Gastrocnemius medialis (tissue), 4 donors: ENCODE measurements around the gene ZFYVE21. TPM values are rescaled to one million over a fixed set of nuclear protein-coding genes. Genes with fewer than 3 reads are reported as not detected.

ENCODE experiments used
- ATAC-seq, 2 donors: fragments of 150-250 bp; one replicate each; pipeline ENCODE4 v1.9.1; 2016
- DNase-seq, 2 donors: peaks; one replicate each; pipeline ENCODE4 v3.0.0-alpha.2; 2019
- H3K27ac ChIP-seq, 4 donors: fragments of 200-600 bp; sonication (generic); 1 replicate in 1 of 4; 2 replicates in 3 of 4; pipeline ENCODE4 v1.5.1; 2016 to 2018; ENCODE audit warnings: mild to moderate bottlenecking in 2 of 4, moderate library complexity in 1 of 4
- H3K27me3 ChIP-seq, 3 donors: fragments of 200-600 bp; sonication (generic) in 2 of 3; 1 replicate in 1 of 3; 2 replicates in 2 of 3; pipeline versions ENCODE4 v1.5.1 to v1.6.0; 2016 to 2019; ENCODE audit warnings: mild to moderate bottlenecking in 1 of 3, moderate library complexity in 1 of 3
- H3K36me3 ChIP-seq, 2 donors: fragments of 200-600 bp; sonication (generic) in 1 of 2; one replicate each; pipeline ENCODE4 v1.5.1; 2017 to 2018
- H3K4me1 ChIP-seq, 2 donors: fragments of 200-600 bp; sonication (generic) in 1 of 2; one replicate each; pipeline ENCODE4 v1.5.1; 2016 to 2017; ENCODE audit warnings: mild to moderate bottlenecking in 2 of 2
- H3K4me3 ChIP-seq, 4 donors: fragments of 200-600 bp; sonication (generic) in 3 of 4; 1 replicate in 1 of 4; 2 replicates in 3 of 4; pipeline ENCODE4 v1.5.1; 2016 to 2019; ENCODE audit warnings: mild to moderate bottlenecking in 2 of 4
- H3K9me3 ChIP-seq, 3 donors: fragments of 200-600 bp; sonication (generic) in 2 of 3; 1 replicate in 1 of 3; 2 replicates in 2 of 3; pipeline ENCODE4 v1.5.1; 2016 to 2019
- POLR2A ChIP-seq, 2 donors: fragments of 450-650 bp; IDR thresholded peaks; one replicate each; pipeline ENCODE4 v1.6.1; 2017; ENCODE audit warnings: antibody characterized with exemption in 2 of 2, mild to moderate bottlenecking in 2 of 2, moderate library complexity in 2 of 2
- in situ Hi-C, 4 donors: fragments of 200-750 bp; cut with MboI; loops; one replicate each; pipeline versions ENCODE4 v1.15.0 to v1.8.0; 2017; ENCODE audit warnings: low sequenced_read_pairs in 4 of 4
- intact Hi-C: fragments of 100-400 bp; cut with DNase I; formaldehyde crosslinking; loops from one replicate; pipeline ENCODE4 v1.15.1; 2023; ENCODE audit warnings: low total_unique reads
- total RNA-seq, 4 donors: library from RNA; depleted of rRNA; stranded (reverse); fragments of >200 nt; gene quantifications; one replicate each; pipeline versions ENCODE4 v1.1.0 to v1.2.3, GENCODE V29; 2016
- TF ChIP-seq, protein P1 (sequence below), 5 experiments: fragments of 450-650 bp in 3 of 5; fragments of 200-600 bp in 2 of 5; sonication (generic) in 2 of 5; IDR thresholded peaks in 4 of 5; conservative IDR thresholded peaks in 1 of 5; 1 replicate in 4 of 5; 2 replicates in 1 of 5; pipeline ENCODE4 v1.5.1; 2016 to 2019; ENCODE audit warnings: antibody characterized with exemption in 5 of 5, mild to moderate bottlenecking in 3 of 5, moderate library complexity in 3 of 5

ZFYVE21 gene
- total RNA-seq, 4 donors from 2014 or later = 16.2 to 25.8 (median 20.2) TPM

DNA sequence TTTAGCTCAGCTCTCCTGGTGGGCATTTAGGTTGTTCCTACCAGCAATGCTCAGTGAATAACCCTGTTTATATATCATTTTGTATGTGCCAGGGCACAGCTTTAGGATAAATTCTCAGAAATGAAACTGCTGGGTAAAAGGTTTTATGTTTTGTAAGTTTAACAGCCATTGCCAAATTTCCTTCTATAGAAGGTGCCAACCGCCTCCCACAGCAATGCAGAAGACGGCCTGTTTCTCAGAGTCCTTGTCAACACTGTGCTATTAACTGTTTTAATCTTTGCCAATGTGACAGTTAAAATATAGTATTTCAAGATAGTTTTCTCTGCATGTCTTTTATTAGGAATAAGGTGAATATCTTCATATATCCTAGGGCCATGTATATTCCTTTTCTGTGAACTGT, 66.8 kb downstream of the ZFYVE21 start:
- TF ChIP-seq, protein P1, sequence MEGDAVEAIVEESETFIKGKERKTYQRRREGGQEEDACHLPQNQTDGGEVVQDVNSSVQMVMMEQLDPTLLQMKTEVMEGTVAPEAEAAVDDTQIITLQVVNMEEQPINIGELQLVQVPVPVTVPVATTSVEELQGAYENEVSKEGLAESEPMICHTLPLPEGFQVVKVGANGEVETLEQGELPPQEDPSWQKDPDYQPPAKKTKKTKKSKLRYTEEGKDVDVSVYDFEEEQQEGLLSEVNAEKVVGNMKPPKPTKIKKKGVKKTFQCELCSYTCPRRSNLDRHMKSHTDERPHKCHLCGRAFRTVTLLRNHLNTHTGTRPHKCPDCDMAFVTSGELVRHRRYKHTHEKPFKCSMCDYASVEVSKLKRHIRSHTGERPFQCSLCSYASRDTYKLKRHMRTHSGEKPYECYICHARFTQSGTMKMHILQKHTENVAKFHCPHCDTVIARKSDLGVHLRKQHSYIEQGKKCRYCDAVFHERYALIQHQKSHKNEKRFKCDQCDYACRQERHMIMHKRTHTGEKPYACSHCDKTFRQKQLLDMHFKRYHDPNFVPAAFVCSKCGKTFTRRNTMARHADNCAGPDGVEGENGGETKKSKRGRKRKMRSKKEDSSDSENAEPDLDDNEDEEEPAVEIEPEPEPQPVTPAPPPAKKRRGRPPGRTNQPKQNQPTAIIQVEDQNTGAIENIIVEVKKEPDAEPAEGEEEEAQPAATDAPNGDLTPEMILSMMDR (IDR thresholded peaks at IDR 0.05 in 4 of 5, conservative IDR thresholded peaks at IDR 0.05 in 1 of 5) = no peak
- no peak for TF ChIP-seq POLR2A (IDR thresholded peaks at IDR 0.05)
- H3K36me3 ChIP-seq = peaks cover 0 to 8% of the 10 kb centered on the region in 2 donors
- no peak overlapping the region for H3K4me3 ChIP-seq
- intact Hi-C loops (no loop called here), in situ Hi-C loops (no loop called here)
- H3K4me1 ChIP-seq = no peaks in the 10 kb centered on the region
- H3K9me3 ChIP-seq = no peaks in the 10 kb centered on the region
- no peak for DNase-seq
- H3K27ac ChIP-seq = no peak overlapping the region
- no peak for ATAC-seq
- no peaks in the 10 kb centered on the region for H3K27me3 ChIP-seq

Other genes starting within 250 kb of the ZFYVE21 start
- 100 to 1,000 TPM in 1 of 4 donors, 10 to 100 TPM in 3; 20.7 to 110 (median 43.4) TPM for gene CKB, start 193.0 kb upstream of the ZFYVE21 start, total RNA-seq
- gene TRMT61A, start 186.6 kb upstream of the ZFYVE21 start, total RNA-seq = 10 to 100 TPM in 1 of 4 donors, 1 to 10 TPM in 3; 8.3 to 11.0 (median 9.6) TPM
- gene BAG5, start 153.2 kb upstream of the ZFYVE21 start, total RNA-seq = 10 to 100 TPM; 16.9 to 22.6 (median 21.0) TPM
- gene COA8, start 152.8 kb upstream of the ZFYVE21 start, total RNA-seq = 100 to 1,000 TPM in 1 of 4 donors, 10 to 100 TPM in 3; 56.7 to 111 (median 71.7) TPM
- 100 to 1,000 TPM; 217 to 398 (median 309) TPM for gene KLC1, start 86.6 kb upstream of the ZFYVE21 start, total RNA-seq
- 10 to 100 TPM in 1 of 4 donors, 1 to 10 TPM in 3; 1.3 to 26.5 (median 3.0) TPM for gene XRCC3, start 359 bp upstream of the ZFYVE21 start, total RNA-seq
- 10 to 100 TPM; 10.4 to 24.6 (median 11.8) TPM for gene PPP1R13B, start 131.8 kb downstream of the ZFYVE21 start, total RNA-seq
- 1 to 10 TPM in 1 of 4 donors, under 1 TPM in 2, not detected in 1; 0.17 to 1.5 (median 0.31) TPM for gene TDRD9, start 212.6 kb downstream of the ZFYVE21 start, total RNA-seq
- gene RD3L, start 226.7 kb downstream of the ZFYVE21 start, total RNA-seq = not detected